ENCODE data around the gene IL1RAP. TPM values are rescaled to one million over a fixed set of nuclear protein-coding genes. Genes with fewer than 3 reads are reported as not detected.

IL1RAP gene
- total and polyA plus RNA-seq, 2 experiments from 2014 or later, result 14.6 to 46.5 TPM

DNA sequence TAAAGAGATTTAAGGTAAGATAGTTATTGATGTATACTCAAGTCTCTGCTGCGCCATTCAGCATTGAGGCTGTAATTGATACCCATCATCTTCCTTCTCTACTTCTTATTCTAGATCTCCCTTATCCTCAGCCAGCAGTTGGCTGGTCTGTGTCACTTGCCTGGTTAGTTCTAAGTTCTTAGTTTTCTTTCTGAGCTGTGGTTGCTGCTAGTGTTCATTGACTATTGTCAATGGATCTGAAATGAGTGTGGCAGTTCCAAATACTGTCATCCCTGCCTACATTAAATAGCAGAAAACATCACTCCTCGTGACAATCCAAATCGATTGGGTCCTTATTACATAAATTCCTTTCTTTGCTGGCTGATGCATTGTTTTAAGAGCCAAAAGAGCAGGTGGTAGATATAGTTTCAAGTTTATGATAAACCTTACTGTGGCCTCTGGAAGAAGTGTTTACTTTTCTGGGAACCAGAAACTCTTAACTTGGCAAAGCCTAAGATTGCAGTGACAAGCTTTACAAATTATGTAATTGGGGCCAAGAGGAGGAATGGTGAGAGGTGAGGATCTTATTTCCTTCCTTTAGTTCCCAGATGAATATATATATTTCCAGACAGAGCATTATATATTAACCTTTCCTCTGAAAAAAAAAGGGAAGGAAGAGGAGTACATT is 180.6 kb downstream of the IL1RAP start:
- Histone ChIP-seq H3K9me2 (replicated peaks; ENCODE audit: insufficient read depth) (no peaks in the 10 kb centered on the region), H3K9me3 (ENCODE audit: low read depth) (no peaks in the 10 kb centered on the region), H2AFZ (no peak overlapping the region), H4K20me1 (ENCODE audit: insufficient read depth, poor library complexity, severe bottlenecking) (no peaks in the 10 kb centered on the region), H3K79me2 (no peaks in the 10 kb centered on the region), H3K4me2 (no peak overlapping the region), H3K27me3 (no peaks in the 10 kb centered on the region), H3K36me3 (replicated peaks; ENCODE audit: insufficient read depth, low read depth) (no peaks in the 10 kb centered on the region), H3K4me3 (no peak overlapping the region), H3K4me1 (ENCODE audit: insufficient read depth) (peaks cover 13% of the 10 kb centered on the region), H3K27ac (no peak overlapping the region)
- no peak for DNase-seq (ENCODE audit: low spot score)
- WGBS (ENCODE audit: low lambda C conversion rate, missing lambda C conversion rate), result 81% methylated on average over 3 of the region's 3 CpGs
- TF ChIP-seq EZH2phosphoT487 (IDR thresholded peaks at IDR 0.05; ENCODE audit: low read depth, severe bottlenecking, unreplicated experiment) (no peak), EZH2 (IDR thresholded peaks at IDR 0.05; ENCODE audit: borderline replicate concordance) (no peak)
- TF ChIP-seq, protein P1, sequence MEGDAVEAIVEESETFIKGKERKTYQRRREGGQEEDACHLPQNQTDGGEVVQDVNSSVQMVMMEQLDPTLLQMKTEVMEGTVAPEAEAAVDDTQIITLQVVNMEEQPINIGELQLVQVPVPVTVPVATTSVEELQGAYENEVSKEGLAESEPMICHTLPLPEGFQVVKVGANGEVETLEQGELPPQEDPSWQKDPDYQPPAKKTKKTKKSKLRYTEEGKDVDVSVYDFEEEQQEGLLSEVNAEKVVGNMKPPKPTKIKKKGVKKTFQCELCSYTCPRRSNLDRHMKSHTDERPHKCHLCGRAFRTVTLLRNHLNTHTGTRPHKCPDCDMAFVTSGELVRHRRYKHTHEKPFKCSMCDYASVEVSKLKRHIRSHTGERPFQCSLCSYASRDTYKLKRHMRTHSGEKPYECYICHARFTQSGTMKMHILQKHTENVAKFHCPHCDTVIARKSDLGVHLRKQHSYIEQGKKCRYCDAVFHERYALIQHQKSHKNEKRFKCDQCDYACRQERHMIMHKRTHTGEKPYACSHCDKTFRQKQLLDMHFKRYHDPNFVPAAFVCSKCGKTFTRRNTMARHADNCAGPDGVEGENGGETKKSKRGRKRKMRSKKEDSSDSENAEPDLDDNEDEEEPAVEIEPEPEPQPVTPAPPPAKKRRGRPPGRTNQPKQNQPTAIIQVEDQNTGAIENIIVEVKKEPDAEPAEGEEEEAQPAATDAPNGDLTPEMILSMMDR (IDR thresholded peaks at IDR 0.05; ENCODE audit: poor library complexity), result no peak

DNA sequence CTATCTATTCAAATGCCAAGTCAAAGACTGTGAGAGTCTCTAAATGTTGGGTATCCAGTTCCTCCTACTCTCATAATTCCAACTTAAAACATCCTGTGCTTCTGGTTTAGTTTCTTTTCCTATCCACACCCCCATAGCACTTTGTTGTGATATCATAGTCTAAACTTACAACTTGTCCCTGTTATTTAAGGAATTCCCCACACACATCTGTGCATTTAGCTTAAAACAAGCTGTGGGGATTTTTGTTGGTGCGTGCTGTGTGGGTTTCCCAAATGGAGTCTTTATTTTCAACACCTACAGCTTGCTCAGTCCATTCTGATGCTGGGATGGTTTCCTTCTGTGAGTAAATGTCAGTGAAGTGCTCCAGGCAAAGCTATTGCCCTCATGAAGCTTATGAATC is 181.3 kb downstream of the IL1RAP start:
- H3K79me2 ChIP-seq, result no peaks in the 10 kb centered on the region
- H4K20me1 ChIP-seq (ENCODE audit: insufficient read depth, poor library complexity, severe bottlenecking), result no peaks in the 10 kb centered on the region
- 85% methylated on average over 1 of the region's 1 CpG for WGBS (ENCODE audit: low lambda C conversion rate, missing lambda C conversion rate)
- DNase-seq (ENCODE audit: low spot score), result no peak
- TF ChIP-seq EZH2 (IDR thresholded peaks at IDR 0.05; ENCODE audit: borderline replicate concordance) (no peak), EZH2phosphoT487 (IDR thresholded peaks at IDR 0.05; ENCODE audit: low read depth, severe bottlenecking, unreplicated experiment) (no peak)
- TF ChIP-seq, protein P1 (IDR thresholded peaks at IDR 0.05; ENCODE audit: poor library complexity), result no peak
- no peak overlapping the region for H3K27ac ChIP-seq
- no peaks in the 10 kb centered on the region for H3K36me3 ChIP-seq (replicated peaks; ENCODE audit: insufficient read depth, low read depth)
- H3K4me2 ChIP-seq, result no peak overlapping the region
- H3K4me1 ChIP-seq (ENCODE audit: insufficient read depth), result peaks cover 13% of the 10 kb centered on the region
- no peaks in the 10 kb centered on the region for H3K9me2 ChIP-seq (replicated peaks; ENCODE audit: insufficient read depth)
- H3K4me3 ChIP-seq, result no peak overlapping the region
- H3K27me3 ChIP-seq, result no peaks in the 10 kb centered on the region
- H2AFZ ChIP-seq, result no peak overlapping the region
- no peaks in the 10 kb centered on the region for H3K9me3 ChIP-seq (ENCODE audit: low read depth)

DNA sequence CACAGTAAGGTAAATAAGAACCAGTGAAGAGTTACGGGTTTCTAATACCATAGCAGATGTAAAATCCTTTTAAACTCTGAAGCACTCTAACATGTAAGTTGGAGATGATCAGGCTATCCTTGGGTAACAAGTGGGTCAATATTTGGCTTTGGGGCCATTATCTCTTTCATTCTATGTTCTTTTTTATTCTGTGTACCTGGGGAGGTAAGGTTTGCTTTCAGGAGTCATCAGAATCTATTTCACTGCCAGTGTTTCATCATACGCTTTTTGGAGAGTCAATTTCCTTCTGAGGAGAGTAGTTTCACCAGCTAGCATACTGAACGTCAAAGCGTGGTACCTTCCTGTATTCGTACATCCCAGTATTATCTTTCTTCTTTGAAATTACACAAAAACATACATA is 182.1 kb downstream of the IL1RAP start:
- no peaks in the 10 kb centered on the region for H3K79me2 ChIP-seq
- no peaks in the 10 kb centered on the region for H3K36me3 ChIP-seq (replicated peaks; ENCODE audit: insufficient read depth, low read depth)
- TF ChIP-seq EZH2 (IDR thresholded peaks at IDR 0.05; ENCODE audit: borderline replicate concordance) (no peak), EZH2phosphoT487 (IDR thresholded peaks at IDR 0.05; ENCODE audit: low read depth, severe bottlenecking, unreplicated experiment) (no peak)
- TF ChIP-seq, protein P1 (IDR thresholded peaks at IDR 0.05; ENCODE audit: poor library complexity), result no peak
- WGBS (ENCODE audit: low lambda C conversion rate, missing lambda C conversion rate), result 89% methylated on average over 5 of the region's 5 CpGs
- H3K27me3 ChIP-seq, result peaks cover 3% of the 10 kb centered on the region
- peaks cover 13% of the 10 kb centered on the region for H3K4me1 ChIP-seq (ENCODE audit: insufficient read depth)
- H3K9me3 ChIP-seq (ENCODE audit: low read depth), result no peaks in the 10 kb centered on the region
- H2AFZ ChIP-seq, result no peak overlapping the region
- H4K20me1 ChIP-seq (ENCODE audit: insufficient read depth, poor library complexity, severe bottlenecking), result no peaks in the 10 kb centered on the region
- H3K27ac ChIP-seq, result no peak overlapping the region
- H3K4me3 ChIP-seq, result no peak overlapping the region
- no peak overlapping the region for H3K4me2 ChIP-seq
- DNase-seq (ENCODE audit: low spot score), result no peak
- H3K9me2 ChIP-seq (replicated peaks; ENCODE audit: insufficient read depth), result no peaks in the 10 kb centered on the region

All from hepatocyte (in vitro differentiated cells).